ENCODE results near the gene RSPH9.
"Not testable (repeated sequence)": the region's sequence is repeated elsewhere in the genome, so short reads cannot be mapped to it uniquely, and the experiment has no call there.

The RSPH9 gene

GRCh38 chr6:43629104-43629504 lies 15.7 kb upstream of the RSPH9 start, which contains the start of gene GTPBP2:
Gene GTPBP2, minus strand, starts transcription at chr6:43629264. Its CDS starts 102 bp downstream, at chr6:43629162.
- no peak for TF ChIP-seq CTCF (conservative IDR thresholded peaks at IDR 0.05; ENCODE audit: low read depth, low read length)
- peak within 1 kb of the TSS; percentile 62 for H2AFZ ChIP-seq (ENCODE audit: low read depth)
- no peaks in the 10 kb centered on the region for H4K20me1 ChIP-seq (ENCODE audit: insufficient read depth)
- peak within 1 kb of the TSS; percentile 91 for H3K27ac ChIP-seq
- H3K36me3 ChIP-seq (ENCODE audit: insufficient read depth) = no peaks in the 10 kb centered on the region; the same call in 1 of the 2 replicates
- peaks cover 36% of the 10 kb centered on the region for H3K4me1 ChIP-seq (ENCODE audit: low read depth, poor library complexity, severe bottlenecking)
- no peaks in the 10 kb centered on the region for H3K27me3 ChIP-seq (ENCODE audit: insufficient read depth, low read depth)
- peak within 1 kb of the TSS; percentile 87 for H3K9ac ChIP-seq
- peaks cover 9% of the 10 kb centered on the region; the same call in 1 of the 2 replicates for H3K79me2 ChIP-seq (ENCODE audit: insufficient read depth, low read depth)
- peak within 1 kb of the TSS; percentile 67 for H3K4me2 ChIP-seq
- no peak within 1 kb of the TSS for H3K4me3 ChIP-seq (IDR thresholded peaks at IDR 0.05; ENCODE audit: insufficient read depth, low read depth, low read length)

DNA sequence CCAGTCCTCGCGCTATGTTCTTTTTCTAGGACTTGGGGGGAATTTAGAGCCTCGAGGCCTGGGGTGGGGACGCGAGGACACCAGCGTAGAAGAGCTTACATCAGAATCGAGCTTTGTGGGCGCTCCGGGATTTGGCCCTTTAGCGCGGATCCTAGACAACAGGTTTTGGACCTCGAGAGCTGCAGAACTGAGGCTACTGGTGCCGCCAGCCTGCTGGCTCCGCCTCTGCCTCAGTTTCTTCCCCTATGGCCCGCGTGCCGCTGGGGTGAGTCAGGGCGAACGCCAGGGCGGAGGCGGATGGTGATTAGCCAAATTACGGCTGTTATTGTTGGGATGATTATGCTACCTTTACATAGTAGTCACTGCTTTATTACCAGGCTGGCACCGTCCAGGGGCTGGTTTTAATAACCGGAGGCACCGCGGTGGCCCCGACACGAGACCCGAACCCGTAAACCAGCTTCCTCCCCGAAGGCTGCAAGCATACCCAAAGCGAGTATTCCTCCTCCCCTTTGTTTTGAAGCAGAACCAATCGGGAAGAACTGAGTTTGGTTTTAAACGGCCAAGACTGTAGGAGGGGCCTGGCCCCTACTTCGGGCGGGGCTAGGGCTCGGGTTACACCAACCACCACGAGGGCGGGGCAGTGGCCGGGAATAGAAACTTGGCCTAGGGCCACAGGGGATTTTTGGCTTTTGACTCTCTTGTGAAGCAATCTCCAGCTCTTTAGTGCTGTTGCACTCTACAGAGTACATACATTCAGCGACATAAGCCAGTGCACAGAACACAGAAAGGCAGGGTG lies 15.1 kb upstream of the RSPH9 start:
- Histone ChIP-seq H3K27ac (peak overlapping the region; percentile 91), H3K4me3 (IDR thresholded peaks at IDR 0.05; ENCODE audit: insufficient read depth, low read depth, low read length) (no peak overlapping the region), H3K4me1 (ENCODE audit: low read depth, poor library complexity, severe bottlenecking) (peaks cover 36% of the 10 kb centered on the region), H3K4me2 (peak overlapping the region; percentile 56), H3K9ac (peak overlapping the region; percentile 87), H4K20me1 (ENCODE audit: insufficient read depth) (no peaks in the 10 kb centered on the region), H3K27me3 (ENCODE audit: insufficient read depth, low read depth) (no peaks in the 10 kb centered on the region), H2AFZ (ENCODE audit: low read depth) (peak overlapping the region; percentile 62), H3K79me2 (ENCODE audit: insufficient read depth, low read depth) (peaks cover 9% of the 10 kb centered on the region; the same call in 1 of the 2 replicates), H3K36me3 (ENCODE audit: insufficient read depth) (no peaks in the 10 kb centered on the region; the same call in 1 of the 2 replicates)
- no peak for TF ChIP-seq CTCF (conservative IDR thresholded peaks at IDR 0.05; ENCODE audit: low read depth, low read length)

GRCh38 chr6:43630980-43631619 lies 13.7 kb upstream of the RSPH9 start:
- no peaks in the 10 kb centered on the region for H4K20me1 ChIP-seq (ENCODE audit: insufficient read depth)
- no peaks in the 10 kb centered on the region for H3K27me3 ChIP-seq (ENCODE audit: insufficient read depth, low read depth)
- no peak overlapping the region for H3K4me3 ChIP-seq (IDR thresholded peaks at IDR 0.05; ENCODE audit: insufficient read depth, low read depth, low read length)
- peaks cover 13% of the 10 kb centered on the region for H3K79me2 ChIP-seq (ENCODE audit: insufficient read depth, low read depth)
- no peak for TF ChIP-seq CTCF (conservative IDR thresholded peaks at IDR 0.05; ENCODE audit: low read depth, low read length)
- peak overlapping the region; percentile 75; the same call in 1 of the 2 replicates for H3K9ac ChIP-seq
- H3K4me1 ChIP-seq (ENCODE audit: low read depth, poor library complexity, severe bottlenecking) = peaks cover 45% of the 10 kb centered on the region
- H2AFZ ChIP-seq (ENCODE audit: low read depth) = peak overlapping the region; percentile 43
- peak overlapping the region; percentile 23 for H3K4me2 ChIP-seq
- no peaks in the 10 kb centered on the region for H3K36me3 ChIP-seq (ENCODE audit: insufficient read depth)
- H3K27ac ChIP-seq = peak overlapping the region; percentile 91

GRCh38 chr6:43633002-43633401 lies 11.8 kb upstream of the RSPH9 start:
- Histone ChIP-seq H3K79me2 (ENCODE audit: insufficient read depth, low read depth) (peaks cover 27% of the 10 kb centered on the region), H3K4me1 (ENCODE audit: low read depth, poor library complexity, severe bottlenecking) (peaks cover 43% of the 10 kb centered on the region)
- not testable (repeated sequence) for H3K27me3 ChIP-seq (ENCODE audit: insufficient read depth, low read depth); H3K4me2 ChIP-seq; H4K20me1 ChIP-seq (ENCODE audit: insufficient read depth); H3K9ac ChIP-seq; H2AFZ ChIP-seq (ENCODE audit: low read depth); H3K4me3 ChIP-seq (IDR thresholded peaks at IDR 0.05; ENCODE audit: insufficient read depth, low read depth, low read length); H3K27ac ChIP-seq; H3K36me3 ChIP-seq (ENCODE audit: insufficient read depth)
